Stimulated activated naive CD8-positive, alpha-beta T cell treated with anti-CD3 and anti-CD28 coated beads, Interleukin-15, Interleukin-2, amounts not matched to agents 100 ng/mL and 50 ng/mL, for 24 hours (primary cell): Measurements from ENCODE around the gene KCNT2.

ENCODE experiments used
- H3K27ac Mint-ChIP-seq: one replicate; pipeline ENCODE4 v1.8.0; 2021; ENCODE audit warnings: mild to moderate bottlenecking, mixed read lengths
- H3K27me3 Mint-ChIP-seq: one replicate; pipeline ENCODE4 v1.8.0; 2021; ENCODE audit warnings: mixed read lengths
- H3K36me3 Mint-ChIP-seq: one replicate; pipeline ENCODE4 v1.8.0; 2021; ENCODE audit warnings: low read depth, mixed read lengths
- H3K4me1 Mint-ChIP-seq: one replicate; pipeline ENCODE4 v1.8.0; 2021; ENCODE audit warnings: low read depth, mixed read lengths
- H3K4me3 Mint-ChIP-seq: one replicate; pipeline ENCODE4 v1.8.0; 2021; ENCODE audit warnings: mild to moderate bottlenecking, mixed read lengths
- H3K9me3 Mint-ChIP-seq: one replicate; pipeline ENCODE4 v1.8.0; 2021; ENCODE audit warnings: mixed read lengths

The KCNT2 gene

GRCh38 chr1:196611873-196612272 is 3.6 kb upstream of the KCNT2 start:
- H3K27me3 Mint-ChIP-seq: peaks cover 37% of the 10 kb centered on the region

GRCh38 chr1:196609370-196609737 is 1.1 kb upstream of the KCNT2 start:
- H3K36me3 Mint-ChIP-seq: no peaks in the 10 kb centered on the region
- no peak overlapping the region for H3K4me3 Mint-ChIP-seq
- peaks cover 48% of the 10 kb centered on the region for H3K27me3 Mint-ChIP-seq
- H3K4me1 Mint-ChIP-seq: no peaks in the 10 kb centered on the region
- H3K27ac Mint-ChIP-seq: no peak overlapping the region
- H3K9me3 Mint-ChIP-seq: no peaks in the 10 kb centered on the region

More at GRCh38 chr1:196611873-196612272, 3.6 kb upstream of the KCNT2 start:
- Mint-ChIP-seq H3K27ac (no peak overlapping the region), H3K9me3 (no peaks in the 10 kb centered on the region), H3K36me3 (no peaks in the 10 kb centered on the region), H3K4me1 (no peaks in the 10 kb centered on the region), H3K4me3 (no peak overlapping the region)

GRCh38 chr1:196607981-196608380 is 259 bp downstream of the KCNT2 start:
- no peaks in the 10 kb centered on the region for H3K9me3 Mint-ChIP-seq
- peaks cover 47% of the 10 kb centered on the region for H3K27me3 Mint-ChIP-seq
- peak overlapping the region; percentile 43 for H3K4me3 Mint-ChIP-seq
- H3K4me1 Mint-ChIP-seq: no peaks in the 10 kb centered on the region
- no peaks in the 10 kb centered on the region for H3K36me3 Mint-ChIP-seq
- no peak overlapping the region for H3K27ac Mint-ChIP-seq

- Mint-ChIP-seq H3K27ac (no peak overlapping the region), H3K4me3 (no peak overlapping the region)
Observed at GRCh38 chr1:196603651-196604050, 4.6 kb downstream of the KCNT2 start.

GRCh38 chr1:196598942-196599748 is 9.1 kb downstream of the KCNT2 start:
- Mint-ChIP-seq H3K27ac (no peak overlapping the region), H3K36me3 (no peaks in the 10 kb centered on the region), H3K4me1 (no peaks in the 10 kb centered on the region), H3K27me3 (no peaks in the 10 kb centered on the region), H3K9me3 (no peaks in the 10 kb centered on the region), H3K4me3 (no peak overlapping the region)

More at GRCh38 chr1:196603651-196604050, 4.6 kb downstream of the KCNT2 start:
- peaks cover 25% of the 10 kb centered on the region for H3K27me3 Mint-ChIP-seq
- H3K9me3 Mint-ChIP-seq: no peaks in the 10 kb centered on the region
- no peaks in the 10 kb centered on the region for H3K4me1 Mint-ChIP-seq
- no peaks in the 10 kb centered on the region for H3K36me3 Mint-ChIP-seq

GRCh38 chr1:196594700-196595099 is 13.5 kb downstream of the KCNT2 start:
- H3K9me3 Mint-ChIP-seq: no peaks in the 10 kb centered on the region
- H3K4me3 Mint-ChIP-seq: no peak overlapping the region
- no peaks in the 10 kb centered on the region for H3K36me3 Mint-ChIP-seq
- no peaks in the 10 kb centered on the region for H3K27me3 Mint-ChIP-seq
- H3K4me1 Mint-ChIP-seq: no peaks in the 10 kb centered on the region
- H3K27ac Mint-ChIP-seq: no peak overlapping the region

GRCh38 chr1:196593955-196594354 is 14.3 kb downstream of the KCNT2 start:
- H3K4me1 Mint-ChIP-seq: no peaks in the 10 kb centered on the region
- no peaks in the 10 kb centered on the region for H3K9me3 Mint-ChIP-seq
- no peak overlapping the region for H3K4me3 Mint-ChIP-seq
- H3K36me3 Mint-ChIP-seq: no peaks in the 10 kb centered on the region
- no peaks in the 10 kb centered on the region for H3K27me3 Mint-ChIP-seq
- H3K27ac Mint-ChIP-seq: no peak overlapping the region

- H3K36me3 Mint-ChIP-seq: no peaks in the 10 kb centered on the region
- H3K4me3 Mint-ChIP-seq: no peak overlapping the region
- no peaks in the 10 kb centered on the region for H3K4me1 Mint-ChIP-seq
- H3K27me3 Mint-ChIP-seq: no peaks in the 10 kb centered on the region
- no peaks in the 10 kb centered on the region for H3K9me3 Mint-ChIP-seq
- no peak overlapping the region for H3K27ac Mint-ChIP-seq
Observed at GRCh38 chr1:196590959-196591358, 17.3 kb downstream of the KCNT2 start.

GRCh38 chr1:196590012-196590708 is 18.1 kb downstream of the KCNT2 start:
- Mint-ChIP-seq H3K4me3 (no peak overlapping the region), H3K9me3 (no peaks in the 10 kb centered on the region), H3K36me3 (no peaks in the 10 kb centered on the region), H3K27ac (no peak overlapping the region), H3K27me3 (no peaks in the 10 kb centered on the region), H3K4me1 (no peaks in the 10 kb centered on the region)

GRCh38 chr1:196584696-196585095 is 23.5 kb downstream of the KCNT2 start:
- Mint-ChIP-seq H3K27me3 (no peaks in the 10 kb centered on the region), H3K36me3 (no peaks in the 10 kb centered on the region), H3K4me1 (no peaks in the 10 kb centered on the region), H3K4me3 (no peak overlapping the region), H3K9me3 (no peaks in the 10 kb centered on the region), H3K27ac (no peak overlapping the region)

GRCh38 chr1:196577386-196577785 is 30.9 kb downstream of the KCNT2 start:
- no peaks in the 10 kb centered on the region for H3K4me1 Mint-ChIP-seq
- no peak overlapping the region for H3K27ac Mint-ChIP-seq
- H3K4me3 Mint-ChIP-seq: no peak overlapping the region
- H3K27me3 Mint-ChIP-seq: no peaks in the 10 kb centered on the region
- H3K36me3 Mint-ChIP-seq: no peaks in the 10 kb centered on the region
- H3K9me3 Mint-ChIP-seq: no peaks in the 10 kb centered on the region

- no peaks in the 10 kb centered on the region for H3K27me3 Mint-ChIP-seq
- H3K27ac Mint-ChIP-seq: no peak overlapping the region
- no peaks in the 10 kb centered on the region for H3K4me1 Mint-ChIP-seq
- no peaks in the 10 kb centered on the region for H3K36me3 Mint-ChIP-seq
- peaks cover 3% of the 10 kb centered on the region for H3K9me3 Mint-ChIP-seq
- no peak overlapping the region for H3K4me3 Mint-ChIP-seq
Observed at GRCh38 chr1:196573226-196573625, 35.0 kb downstream of the KCNT2 start.

GRCh38 chr1:196567238-196567637 is 41.0 kb downstream of the KCNT2 start:
- no peaks in the 10 kb centered on the region for H3K27me3 Mint-ChIP-seq
- H3K27ac Mint-ChIP-seq: no peak overlapping the region
- no peaks in the 10 kb centered on the region for H3K36me3 Mint-ChIP-seq
- peaks cover 6% of the 10 kb centered on the region for H3K9me3 Mint-ChIP-seq
- H3K4me1 Mint-ChIP-seq: no peaks in the 10 kb centered on the region
- no peak overlapping the region for H3K4me3 Mint-ChIP-seq

- Mint-ChIP-seq H3K4me1 (no peaks in the 10 kb centered on the region), H3K27ac (no peak overlapping the region), H3K36me3 (no peaks in the 10 kb centered on the region), H3K9me3 (peaks cover 4% of the 10 kb centered on the region), H3K4me3 (no peak overlapping the region), H3K27me3 (no peaks in the 10 kb centered on the region)
Observed at GRCh38 chr1:196563768-196564167, 44.5 kb downstream of the KCNT2 start.

- Mint-ChIP-seq H3K4me3 (no peak overlapping the region), H3K9me3 (peaks cover 5% of the 10 kb centered on the region), H3K4me1 (no peaks in the 10 kb centered on the region), H3K36me3 (no peaks in the 10 kb centered on the region), H3K27me3 (no peaks in the 10 kb centered on the region), H3K27ac (no peak overlapping the region)
Observed at GRCh38 chr1:196559314-196559713, 48.9 kb downstream of the KCNT2 start.
